KG1 (cell line): ENCODE data around the gene ZNF248.
"Not testable (repeated sequence)": the region's sequence is repeated elsewhere in the genome, so short reads cannot be mapped to it uniquely, and the experiment has no call there.

Experiments used
- DNase-seq: peaks from one replicate; lab custom pipeline; 2025; lab: John Stamatoyannopoulos, UW

ZNF248 gene

GRCh38 chr10:37857287-37858211 is at the start of gene ZNF248:
ZNF248 (minus strand) TSS chr10:37857610; CDS start chr10:37856310, 1,300 bp downstream.
- DNase-seq, result peak; percentile 88

- DNase-seq, result no peak
Observed at GRCh38 chr10:37906382-37906781, 49.0 kb upstream of the ZNF248 start.

- DNase-seq, result no peak
Observed at GRCh38 chr10:37896436-37896835, 39.0 kb upstream of the ZNF248 start.

GRCh38 chr10:37895674-37896073 is 38.3 kb upstream of the ZNF248 start:
- no peak for DNase-seq

- DNase-seq, result no peak
Observed at GRCh38 chr10:37885850-37886249, 28.4 kb upstream of the ZNF248 start.

- no peak for DNase-seq
Observed at GRCh38 chr10:37872955-37873354, 15.5 kb upstream of the ZNF248 start.

GRCh38 chr10:37872283-37872682 is 14.9 kb upstream of the ZNF248 start:
- no peak for DNase-seq

- DNase-seq, result no peak
Observed at GRCh38 chr10:37871568-37872251, 14.3 kb upstream of the ZNF248 start.

- no peak for DNase-seq
Observed at GRCh38 chr10:37871143-37871542, 13.7 kb upstream of the ZNF248 start.

GRCh38 chr10:37868796-37869195 is 11.4 kb upstream of the ZNF248 start:
- DNase-seq, result no peak

- DNase-seq, result no peak
Observed at GRCh38 chr10:37865957-37866803, 8.8 kb upstream of the ZNF248 start.

GRCh38 chr10:37865264-37865663 is 7.9 kb upstream of the ZNF248 start:
- DNase-seq, result no peak

- DNase-seq, result no peak
Observed at GRCh38 chr10:37860494-37861190, 3.2 kb upstream of the ZNF248 start.

- DNase-seq, result not testable (repeated sequence)
Observed at GRCh38 chr10:37859270-37859669, 1.9 kb upstream of the ZNF248 start.

GRCh38 chr10:37856881-37857286 is 526 bp downstream of the ZNF248 start:
- no peak for DNase-seq

- no peak for DNase-seq
Observed at GRCh38 chr10:37855636-37856035, 1.8 kb downstream of the ZNF248 start.

GRCh38 chr10:37854626-37855025 is 2.8 kb downstream of the ZNF248 start:
- no peak for DNase-seq

- DNase-seq, result no peak
Observed at GRCh38 chr10:37844644-37845043, 12.8 kb downstream of the ZNF248 start.

- DNase-seq, result no peak
Observed at GRCh38 chr10:37839243-37839642, 18.2 kb downstream of the ZNF248 start.

GRCh38 chr10:37831495-37832333 is 25.7 kb downstream of the ZNF248 start:
- DNase-seq, result no peak

- no peak for DNase-seq
Observed at GRCh38 chr10:37826806-37827205, 30.6 kb downstream of the ZNF248 start.
